ENCODE measurements around the gene LSMEM2. TPM values are rescaled to one million over a fixed set of nuclear protein-coding genes. Genes with fewer than 3 reads are reported as not detected.

Gene LSMEM2
- total and polyA plus RNA-seq, 2 of the 8 experiments (the other 6 are each of a cell fraction or from before 2014, with no cell fraction given), result 0.58 to 0.68 TPM

DNA sequence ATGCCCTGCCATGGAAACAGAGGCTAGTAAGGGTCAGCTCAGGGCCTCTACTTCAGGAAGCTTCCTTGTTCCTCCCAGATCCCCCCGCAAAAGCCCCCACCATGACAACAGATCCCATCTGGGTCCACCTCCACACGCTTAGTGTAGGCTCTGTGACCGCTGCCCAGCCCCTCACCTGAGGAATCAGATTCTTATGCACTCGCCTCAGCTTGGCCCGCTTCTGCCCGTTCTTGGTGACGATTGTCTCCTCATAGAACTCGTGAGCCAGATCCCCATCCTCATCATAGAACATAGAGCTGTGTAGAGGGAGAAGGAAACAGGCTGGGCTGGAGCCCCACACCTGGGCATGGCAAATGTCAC lies 47.3 kb downstream of the LSMEM2 start:
- DNase-seq (ENCODE audit: low read depth in 1 of 2, low spot score in 2 of 2) (no peak), FAIRE-seq (no peak)
- ChIA-PET CTCF (ENCODE audit: partially characterized antibody) (interaction anchor here (0.5 to 7.5 kb wide), 6 partner anchors 11 to 266 kb away, joined by 3 to 75 read pairs (median 4); partner anchors contain the start of gene LSMEM2), POLR2A (ENCODE audit: partially characterized antibody) (interaction anchor here (0.8 to 3.8 kb wide), 3 partner anchors 14 to 302 kb away, joined by 3 to 15 read pairs (median 4); partner anchors contain the start of genes HYAL1 and RASSF1)
- Histone ChIP-seq H3K9ac (replicated peaks in 1 of 4; ENCODE audit: extremely low read depth in 1 of 4, low read depth in 3 of 4, low read length in 3 of 4) (no peak overlapping the region), H3K79me1 (ENCODE audit: low read depth, low read length) (peaks cover 5% of the 10 kb centered on the region; the same call in 1 of the 2 replicates), H2BK20ac (ENCODE audit: low read length) (no peak overlapping the region), H2BK15ac (ENCODE audit: low read length) (no peak overlapping the region), H3K9me3 (ENCODE audit: insufficient read depth in 2 of 2, low read depth in 1 of 2, low read length in 1 of 2) (no peaks in the 10 kb centered on the region), H2BK120ac (replicated peaks; ENCODE audit: low read depth, low read length) (no peak overlapping the region), H2BK12ac (ENCODE audit: low read depth, low read length) (no peak overlapping the region), H3K14ac (ENCODE audit: insufficient read length) (no peak overlapping the region), H3K4me3 (ENCODE audit: extremely low read depth in 1 of 4, insufficient read depth in 2 of 4, low read depth in 3 of 4, low read length in 4 of 4) (no peak overlapping the region), H2AK5ac (ENCODE audit: low read depth, low read length) (no peak overlapping the region), H3K79me2 (ENCODE audit: control insufficient read depth in 1 of 2, insufficient read depth in 2 of 2, low read length in 2 of 2) (peaks cover 0 to 11% of the 10 kb centered on the region in 2 experiments; a peak in 2 of 4 replicates), H4K5ac (ENCODE audit: insufficient read length, low read depth, low read length) (no peak overlapping the region), H4K91ac (replicated peaks; ENCODE audit: insufficient read length, low read length) (no peak overlapping the region), H3K23ac (ENCODE audit: insufficient read length) (no peak overlapping the region), H2BK5ac (ENCODE audit: low read depth, low read length) (no peak overlapping the region), H3K23me2 (ENCODE audit: low read depth, low read length) (peaks cover 21% of the 10 kb centered on the region; the same call in 1 of the 2 replicates), H3K18ac (ENCODE audit: extremely low read depth, low read length) (no peak overlapping the region), H3K56ac (replicated peaks; ENCODE audit: insufficient read length, low read depth, low read length) (no peak overlapping the region), H3K36me3 (ENCODE audit: control insufficient read depth in 2 of 4, insufficient read depth in 4 of 4, low read length in 3 of 4) (peaks cover 9 to 23% (median 15%) of the 10 kb centered on the region in 4 experiments; a peak in 7 of 8 replicates), H3K27ac (ENCODE audit: low read depth, low read length) (no peak overlapping the region), H3K4me1 (replicated peaks in 1 of 4; ENCODE audit: control insufficient read depth in 3 of 4, insufficient read depth in 4 of 4, low read length in 3 of 4) (peaks cover 0 to 29% (median 14%) of the 10 kb centered on the region in 4 experiments; a peak in 6 of 7 replicates), H4K8ac (ENCODE audit: extremely low read depth, insufficient read depth, low read length) (no peak overlapping the region), H3K4me2 (ENCODE audit: insufficient read depth in 1 of 2, low read depth in 2 of 2, low read length in 2 of 2) (no peak overlapping the region), H3K4ac (replicated peaks; ENCODE audit: insufficient read length, low read depth, low read length) (no peak overlapping the region), H2AFZ (ENCODE audit: low read length) (no peak overlapping the region), H3K27me3 (replicated peaks in 1 of 4; ENCODE audit: control insufficient read depth in 3 of 4, extremely low read depth in 1 of 4, insufficient read depth in 3 of 4, low read length in 3 of 4) (no peaks in the 10 kb centered on the region), H4K20me1 (replicated peaks in 1 of 2; ENCODE audit: control insufficient read depth in 1 of 2, insufficient read depth in 2 of 2, low read length in 2 of 2) (peaks cover 2 to 6% of the 10 kb centered on the region in 2 experiments)
- no peak for TF ChIP-seq ASH2L (IDR thresholded peaks at IDR 0.05; ENCODE audit: low read length)
- no peak for TF ChIP-seq USF2 (IDR thresholded peaks at IDR 0.05; ENCODE audit: low read length)
- no peak for TF ChIP-seq TAF1 (IDR thresholded peaks at IDR 0.05; ENCODE audit: low read depth, low read length)
- no peak for TF ChIP-seq MAFK (IDR thresholded peaks at IDR 0.05; ENCODE audit: low read depth, low read length)
- TF ChIP-seq, protein P1, sequence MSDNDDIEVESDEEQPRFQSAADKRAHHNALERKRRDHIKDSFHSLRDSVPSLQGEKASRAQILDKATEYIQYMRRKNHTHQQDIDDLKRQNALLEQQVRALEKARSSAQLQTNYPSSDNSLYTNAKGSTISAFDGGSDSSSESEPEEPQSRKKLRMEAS (IDR thresholded peaks at IDR 0.05), result no peak
- no peak for TF ChIP-seq CHD1 (IDR thresholded peaks at IDR 0.05; ENCODE audit: low read depth, low read length)
- TF ChIP-seq CREB1 (IDR thresholded peaks at IDR 0.05), result no peak
- no peak for TF ChIP-seq NANOG (IDR thresholded peaks at IDR 0.05; ENCODE audit: insufficient read depth, low read depth, low read length, poor library complexity, severe bottlenecking)
- TF ChIP-seq EGR1 (IDR thresholded peaks at IDR 0.05; ENCODE audit: borderline replicate concordance, low read depth, low read length), result no peak
- no peak for TF ChIP-seq EZH2 (IDR thresholded peaks at IDR 0.05; ENCODE audit: low read depth, low read length, severe bottlenecking)
- no peak for TF ChIP-seq TCF12 (IDR thresholded peaks at IDR 0.05; ENCODE audit: low read depth, low read length)
- 80% methylated on average over 8 of the region's 8 CpGs; no CpG with 5 or more reads in 1 of the 2 experiments for WGBS, 2 experiments (ENCODE audit: extremely low coverage in 1 of 2, insufficient coverage in 1 of 2, insufficient read length in 1 of 2, insufficient replicate concordance in 2 of 2, low coverage in 1 of 2, low lambda C conversion rate in 2 of 2, missing lambda C conversion rate in 1 of 2)
